Hepatocyte (in vitro differentiated cells): Measurements from ENCODE around the gene GPSM3.

Source experiments
- CTCF ChIP-seq: fragments of 200-600 bp; sonication (generic); IDR thresholded peaks from 2 replicates; pipeline ENCODE4 v1.5.1; 2016; ENCODE audit warnings: antibody characterized with exemption, mild to moderate bottlenecking; ENCODE audit not compliant: poor library complexity
- EZH2phosphoT487 ChIP-seq: fragments of 200-600 bp; sonication (generic); IDR thresholded peaks from one replicate; pipeline ENCODE4 v1.6.1; 2018; ENCODE audit warnings: antibody characterized with exemption, mild to moderate bottlenecking, low read depth, moderate library complexity; ENCODE audit not compliant: unreplicated experiment, severe bottlenecking

GRCh38 chr6:32192608-32193039 lies at the start of gene GPSM3:
- TF ChIP-seq CTCF = no peak
- TF ChIP-seq EZH2phosphoT487 = no peak
